GM18868 (cell line): ENCODE measurements around the gene ARHGAP25.
A peak's percentile ranks its signal among the peaks of the same experiment; 100 is the strongest.

Source experiments
- ATAC-seq: cut with Tn5 transposase; IDR thresholded peaks from one replicate; pipeline ENCODE4 v1.9.1; 2021; ENCODE audit warnings: mild to moderate bottlenecking, moderate library complexity; ENCODE audit not compliant: unreplicated experiment

The ARHGAP25 gene

DNA sequence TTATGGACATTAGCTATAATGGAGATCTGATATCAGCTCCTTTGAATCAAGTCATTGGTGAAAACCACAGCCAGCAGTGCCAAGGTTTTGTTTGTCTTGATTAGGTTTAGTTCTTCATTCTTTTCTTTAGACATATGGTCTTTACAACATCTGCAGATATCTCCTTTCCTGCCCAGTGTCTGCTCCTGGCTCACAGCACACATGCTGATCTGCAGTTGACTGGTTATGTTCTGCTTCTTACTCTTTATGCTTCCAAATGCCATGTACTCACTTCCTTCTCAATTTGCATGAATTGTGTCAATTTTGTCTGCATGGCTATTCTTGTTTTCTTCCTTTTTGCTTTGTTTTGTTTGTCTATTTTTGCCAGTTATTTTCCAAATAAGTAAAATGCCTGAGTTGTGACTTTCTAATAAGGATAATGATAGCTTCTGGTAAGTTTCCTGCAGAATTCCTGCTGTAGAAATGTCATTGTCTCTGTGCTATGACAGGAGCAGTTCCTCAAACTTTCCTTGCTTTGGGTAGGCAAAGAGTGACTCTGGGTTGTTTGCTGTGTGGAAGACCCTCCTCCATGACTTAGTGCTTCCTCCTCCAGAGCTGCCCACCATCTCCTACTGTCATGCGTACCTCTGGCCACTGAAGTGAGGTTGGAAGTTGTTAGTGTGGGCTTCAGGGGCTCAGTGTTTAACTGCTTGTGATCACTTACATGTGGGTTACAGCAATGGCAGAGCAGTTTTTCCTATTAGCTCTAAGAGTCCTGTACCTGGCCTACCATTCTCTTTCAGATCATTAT lies 8.2 kb downstream of the ARHGAP25 start:
- ATAC-seq = no peak

DNA sequence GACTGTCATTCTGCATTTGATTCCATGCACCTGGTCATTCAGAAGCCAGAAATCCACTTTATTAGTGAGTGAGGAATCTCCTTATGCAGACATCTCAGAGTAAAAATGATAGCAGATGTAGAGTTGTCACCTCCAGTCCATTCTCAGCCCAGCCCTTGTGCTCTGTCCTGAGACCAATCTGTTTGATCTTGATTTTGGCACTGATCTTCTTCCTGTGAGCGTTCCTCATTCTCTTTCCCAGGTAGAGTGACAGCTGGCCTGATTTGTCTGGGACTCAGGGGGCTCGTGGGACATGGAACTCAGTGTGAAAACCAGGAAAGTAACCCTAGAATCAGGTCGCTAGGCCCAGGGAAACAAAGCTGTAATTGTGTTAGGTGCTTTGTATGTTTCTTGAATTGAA lies 8.9 kb downstream of the ARHGAP25 start:
- ATAC-seq = no peak

DNA sequence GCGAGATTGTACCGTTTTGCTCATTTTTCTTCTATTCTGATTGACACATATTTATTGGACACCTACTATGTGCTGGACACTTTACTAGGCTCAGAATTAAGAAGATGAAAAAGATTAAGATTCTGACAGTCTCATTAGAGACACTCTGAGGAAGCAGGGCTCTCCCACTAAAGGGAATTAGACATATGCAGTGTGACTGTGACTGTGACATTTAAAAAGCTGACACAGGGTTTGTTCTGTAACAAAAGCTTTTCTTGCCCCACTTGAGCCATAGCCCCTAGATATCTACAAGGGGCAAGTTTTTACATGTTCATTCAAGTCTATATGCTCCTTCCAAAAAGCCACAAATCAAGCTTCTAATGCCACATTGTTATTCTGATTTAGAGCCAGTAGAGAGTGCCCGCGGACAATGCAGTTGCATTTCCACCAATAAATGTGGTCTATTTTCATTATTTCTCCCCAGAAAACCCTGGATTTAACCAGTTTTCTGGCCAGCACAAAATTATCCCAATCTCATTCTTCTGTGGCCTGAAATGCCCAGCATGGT lies 9.8 kb downstream of the ARHGAP25 start:
- ATAC-seq = no peak

DNA sequence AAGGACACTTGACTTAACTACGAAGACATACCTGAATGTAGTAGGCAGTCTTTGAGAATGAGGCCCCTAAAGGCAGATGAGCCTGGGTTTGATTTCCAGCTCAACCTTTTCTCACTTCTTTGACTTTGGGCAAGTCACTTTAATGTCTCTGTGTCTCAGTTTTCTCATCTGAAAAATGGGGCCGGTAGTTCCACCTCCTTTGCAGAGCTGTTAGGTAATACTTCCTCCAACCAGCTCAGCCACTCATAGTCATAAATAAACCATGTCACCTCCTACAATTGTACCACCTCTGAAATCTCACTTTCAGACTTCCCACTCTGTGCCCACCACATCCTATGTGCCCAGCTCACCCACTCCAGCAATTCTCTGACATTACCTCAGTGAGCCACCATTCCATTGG lies 10.4 kb downstream of the ARHGAP25 start:
- ATAC-seq = no peak

DNA sequence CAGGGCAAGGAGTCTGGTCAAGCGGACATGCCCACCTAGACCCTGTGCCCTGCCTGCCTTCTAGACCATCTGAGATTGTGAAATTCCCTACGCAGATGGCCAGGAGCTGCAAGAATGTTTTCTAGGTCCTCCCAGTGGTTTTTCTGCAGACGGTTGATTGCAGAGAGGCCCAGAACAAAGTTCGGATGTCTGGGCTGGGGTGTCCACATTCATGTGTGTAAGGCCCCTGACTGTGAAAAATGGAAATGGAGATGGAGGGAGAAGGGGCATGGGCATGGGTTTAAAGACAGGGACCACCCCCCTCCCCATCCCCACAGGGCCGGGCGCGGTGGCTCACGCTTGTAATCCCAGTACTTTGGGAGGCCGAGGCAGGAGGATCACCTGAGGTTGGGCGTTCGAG lies 11.8 kb downstream of the ARHGAP25 start:
- ATAC-seq = no peak

DNA sequence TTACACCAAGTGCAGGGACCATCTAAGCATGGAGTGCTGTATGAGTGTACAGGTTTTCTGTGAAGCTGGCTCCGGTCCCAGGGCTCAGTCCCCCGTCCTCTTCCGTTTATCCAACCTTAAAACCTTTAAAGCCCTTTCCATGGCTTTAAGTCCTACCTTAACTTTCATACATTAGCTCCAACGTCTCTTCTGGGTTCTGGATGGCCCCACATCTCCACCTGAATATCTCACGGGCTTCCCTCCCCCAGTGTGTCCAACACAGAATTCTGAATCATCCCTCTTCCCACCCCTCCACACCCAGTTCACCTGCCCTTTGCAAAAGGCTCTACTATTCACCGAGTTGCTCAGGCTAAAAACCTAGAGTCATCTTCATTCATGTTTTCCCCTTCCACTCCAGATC lies 12.8 kb downstream of the ARHGAP25 start:
- no peak for ATAC-seq

DNA sequence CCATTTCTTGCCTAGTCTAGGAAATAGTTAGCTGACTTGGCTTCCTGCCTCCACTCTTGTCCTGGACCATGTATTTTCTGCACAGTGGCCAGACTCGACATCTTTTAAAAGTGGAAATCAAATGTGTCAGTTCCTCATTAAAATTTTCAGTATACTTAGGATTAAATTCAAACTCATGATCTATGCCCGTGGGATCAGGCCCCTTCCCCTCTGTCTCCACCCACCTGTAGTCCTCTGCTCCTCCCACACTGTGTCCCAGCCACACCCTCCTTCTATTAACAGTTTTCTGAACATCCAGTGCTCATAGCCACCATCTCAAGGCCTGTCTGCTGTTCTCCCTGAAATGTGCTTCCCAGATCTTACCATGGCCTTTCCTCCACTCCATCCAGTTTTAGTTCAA lies 13.3 kb downstream of the ARHGAP25 start:
- ATAC-seq = no peak

DNA sequence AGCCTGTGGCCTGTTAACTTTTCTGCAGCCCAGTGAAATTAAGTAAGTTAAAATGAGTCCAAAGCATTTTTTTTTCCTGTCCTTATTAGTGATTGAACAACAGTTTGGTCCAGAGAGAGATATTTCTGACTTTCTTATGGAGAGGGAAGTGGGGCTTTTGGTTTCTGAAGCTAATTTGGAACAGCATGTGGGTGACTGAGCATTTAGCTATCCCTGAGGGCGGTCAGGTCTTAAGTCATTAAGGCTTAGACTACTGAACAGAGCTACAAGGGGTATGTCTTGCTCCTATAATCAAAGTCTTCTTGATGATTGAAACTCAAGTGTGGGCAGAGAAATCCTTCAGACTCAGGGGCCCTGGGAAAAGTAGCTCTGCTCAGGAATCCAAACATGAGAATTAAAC lies 14.0 kb downstream of the ARHGAP25 start:
- ATAC-seq = no peak

DNA sequence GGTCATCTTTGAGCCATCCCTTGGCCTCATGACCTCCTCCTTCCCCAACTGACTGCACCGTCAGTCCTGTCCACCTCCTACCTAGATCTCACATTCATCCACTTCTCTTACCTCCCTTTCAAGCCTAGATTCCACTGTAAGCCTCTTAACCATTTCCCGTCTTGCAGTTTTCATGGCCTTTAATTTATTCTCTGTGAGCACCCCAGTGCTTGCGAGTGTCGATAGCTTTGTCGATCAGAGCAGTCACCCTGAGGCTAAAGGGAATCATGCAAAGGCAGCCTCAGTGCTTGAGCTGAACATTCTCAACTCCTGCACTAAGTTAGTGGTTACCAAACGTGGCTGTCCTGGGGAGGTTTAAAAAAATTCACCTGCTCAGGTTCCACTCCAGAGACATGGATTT lies 14.7 kb downstream of the ARHGAP25 start:
- no peak for ATAC-seq

DNA sequence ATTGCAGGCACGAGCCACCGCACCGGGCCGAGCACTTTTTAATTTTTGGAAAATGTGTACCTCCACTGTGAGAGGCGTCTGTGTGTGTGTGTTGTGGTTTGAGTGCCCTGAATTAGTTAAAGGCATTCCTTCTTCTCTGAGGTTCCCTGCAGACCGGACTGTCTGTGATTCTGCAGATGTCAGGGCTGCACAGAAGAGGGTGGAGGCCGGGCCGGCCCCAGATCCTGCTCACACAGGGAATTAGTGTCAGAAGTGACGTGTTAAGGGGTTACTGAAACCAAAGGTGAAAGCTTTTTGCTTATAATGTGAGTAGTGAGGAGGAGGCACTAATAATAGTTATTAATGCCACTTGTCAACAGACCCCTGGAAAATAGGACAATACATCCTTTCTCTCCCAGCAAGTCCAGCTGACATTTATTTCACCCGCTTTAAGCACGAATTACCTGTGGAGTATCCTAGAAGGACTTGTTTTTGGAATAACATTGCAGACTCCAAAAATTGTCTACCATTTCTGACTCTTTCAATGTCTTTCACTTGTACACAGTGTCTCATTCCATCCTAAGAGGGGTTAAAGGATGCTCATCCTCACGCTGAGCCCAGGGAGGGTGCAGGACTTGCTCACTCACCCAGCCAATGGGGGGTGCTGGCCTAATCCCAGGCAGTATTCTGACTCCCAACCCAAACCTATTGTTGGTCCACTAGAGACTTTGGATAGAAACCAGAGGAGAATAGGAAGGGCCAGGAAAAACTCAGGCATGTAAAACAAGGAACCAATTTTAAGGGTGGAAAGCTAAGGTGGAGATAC lies 16.2 kb downstream of the ARHGAP25 start:
- no peak for ATAC-seq

DNA sequence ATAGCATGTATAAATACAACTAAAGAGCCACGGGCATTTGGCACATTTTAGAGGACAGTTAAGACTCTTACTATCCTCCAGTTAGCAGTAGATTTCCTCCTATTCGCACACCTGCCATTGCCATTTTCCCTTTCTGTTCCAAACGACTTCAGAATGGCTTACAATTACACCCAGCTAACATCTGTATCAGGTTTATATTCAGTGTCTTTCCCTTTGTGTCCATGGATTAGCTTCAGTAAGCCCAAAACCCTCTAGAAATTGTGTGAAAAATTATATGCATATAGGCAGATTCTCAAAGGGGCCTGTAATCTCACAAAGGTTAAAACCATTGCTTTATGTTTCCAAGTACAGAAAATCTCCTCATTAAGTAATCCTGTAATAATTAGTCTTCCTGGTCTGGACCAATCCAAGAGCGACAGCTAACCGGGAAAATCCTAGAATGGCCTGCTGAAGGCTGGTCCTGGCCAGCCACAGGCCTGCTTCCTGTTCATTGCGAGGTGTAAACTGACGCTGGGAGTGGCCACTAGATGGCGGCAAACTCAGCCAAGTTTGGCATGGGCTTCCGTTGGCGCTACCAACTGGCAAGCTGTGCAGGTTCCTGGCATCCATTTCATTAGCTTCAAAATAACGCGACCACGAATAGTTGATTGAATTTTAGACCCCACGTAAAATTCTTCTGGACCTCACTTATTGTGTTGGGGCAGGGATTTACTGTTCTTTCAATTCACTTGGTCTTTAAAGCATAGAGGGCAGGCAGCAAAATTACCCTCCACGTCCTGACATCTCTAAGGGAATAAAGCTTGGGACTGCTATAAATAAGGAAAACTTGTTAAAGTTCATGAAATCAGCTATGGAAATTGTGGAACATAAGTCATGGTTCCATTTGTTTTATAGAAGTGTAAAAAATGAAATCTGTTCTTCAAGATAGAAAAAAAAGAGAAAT lies 17.1 kb downstream of the ARHGAP25 start:
- ATAC-seq = peak; percentile 82

DNA sequence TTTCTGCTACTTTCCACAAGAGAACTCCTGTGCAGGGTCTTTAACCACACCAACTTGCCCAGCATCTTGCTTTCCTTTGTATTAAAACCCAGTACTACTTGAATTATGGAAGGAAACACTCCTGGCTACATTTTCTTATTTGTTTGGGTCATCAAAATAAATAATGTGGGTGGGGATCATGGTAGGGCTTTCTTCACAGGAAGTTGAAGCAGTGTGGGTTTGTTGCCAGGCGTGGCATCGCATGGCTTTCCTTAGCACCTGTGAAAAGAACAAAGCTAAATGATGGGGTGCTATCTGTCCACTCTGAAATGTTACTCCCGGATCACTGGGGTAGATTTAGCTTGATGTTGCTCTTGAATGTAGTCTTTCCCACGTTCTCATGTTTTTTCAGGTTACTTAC lies 18.7 kb downstream of the ARHGAP25 start:
- ATAC-seq = no peak

DNA sequence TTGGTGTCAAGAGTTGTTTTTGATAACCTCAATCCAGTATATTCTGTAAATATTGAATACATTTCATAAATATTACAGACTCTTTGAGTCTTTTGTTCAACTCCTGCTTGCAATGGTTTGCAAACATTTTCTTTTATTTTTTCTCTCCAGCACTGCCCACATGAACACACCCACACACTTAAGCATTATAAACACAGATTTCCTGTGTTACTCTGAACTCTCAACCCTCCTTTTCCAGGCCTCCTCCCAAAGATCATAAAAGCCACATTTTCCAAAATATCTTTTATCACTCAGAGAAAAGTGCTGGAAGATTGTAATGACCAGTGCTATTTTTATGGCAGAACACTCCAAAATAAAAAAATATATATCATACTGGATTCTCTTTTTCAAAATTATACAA lies 20.5 kb downstream of the ARHGAP25 start:
- ATAC-seq = no peak

DNA sequence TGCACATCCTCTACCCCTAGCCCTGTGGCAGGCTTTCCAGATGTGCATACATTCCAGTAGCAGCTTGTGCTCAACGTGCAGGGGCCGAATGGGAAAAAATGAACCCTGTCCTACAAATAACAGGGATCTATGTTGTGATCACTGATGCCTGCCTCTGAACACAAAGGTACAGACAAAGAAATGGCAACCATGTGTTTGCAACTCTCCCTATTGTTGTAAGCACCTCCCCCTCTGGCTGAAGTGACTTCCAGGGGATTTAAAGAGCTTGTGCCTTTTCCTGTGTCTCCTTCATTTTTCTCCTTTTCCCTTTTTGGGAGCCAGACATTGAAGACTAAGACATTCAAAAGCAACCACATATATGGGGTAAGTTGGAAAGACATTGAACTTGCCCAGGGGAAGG lies 21.6 kb downstream of the ARHGAP25 start:
- ATAC-seq = no peak

DNA sequence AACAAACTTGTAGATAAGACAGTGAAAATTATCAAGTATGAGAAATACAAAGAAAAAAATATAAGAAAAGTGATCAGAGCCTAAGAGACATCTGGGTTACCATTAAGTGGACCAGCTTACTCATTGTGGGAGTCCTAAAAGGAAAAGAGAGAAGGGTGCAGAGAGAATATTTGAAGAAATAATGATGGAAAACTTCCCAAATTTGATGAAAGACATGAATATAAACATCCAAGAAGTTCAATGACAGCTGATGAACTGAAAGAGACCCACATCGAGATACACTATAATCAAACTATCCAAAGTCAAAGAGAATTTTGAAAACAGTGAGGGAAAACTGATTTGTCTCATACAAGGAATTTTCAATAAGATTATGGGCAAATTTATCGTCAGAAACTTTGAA lies 22.5 kb downstream of the ARHGAP25 start:
- no peak for ATAC-seq

DNA sequence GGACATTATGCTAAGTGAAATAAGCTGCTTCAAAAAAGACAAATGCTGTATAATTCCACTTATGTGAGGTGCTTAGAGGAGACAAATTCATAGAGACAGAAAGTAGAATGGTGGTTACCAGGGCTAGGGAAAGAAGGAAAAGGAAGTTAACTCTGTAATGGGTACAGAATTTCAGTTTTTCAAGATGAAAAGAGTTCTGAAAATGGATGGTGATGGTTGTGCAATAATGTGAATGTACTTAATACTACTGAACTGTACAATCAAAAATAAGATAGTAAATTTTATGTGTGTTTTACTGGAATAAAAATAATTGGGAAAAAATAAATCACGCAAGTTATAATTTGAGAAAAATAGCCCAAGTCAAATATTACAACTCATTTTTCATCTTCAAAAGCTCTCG lies 27.5 kb downstream of the ARHGAP25 start:
- no peak for ATAC-seq

DNA sequence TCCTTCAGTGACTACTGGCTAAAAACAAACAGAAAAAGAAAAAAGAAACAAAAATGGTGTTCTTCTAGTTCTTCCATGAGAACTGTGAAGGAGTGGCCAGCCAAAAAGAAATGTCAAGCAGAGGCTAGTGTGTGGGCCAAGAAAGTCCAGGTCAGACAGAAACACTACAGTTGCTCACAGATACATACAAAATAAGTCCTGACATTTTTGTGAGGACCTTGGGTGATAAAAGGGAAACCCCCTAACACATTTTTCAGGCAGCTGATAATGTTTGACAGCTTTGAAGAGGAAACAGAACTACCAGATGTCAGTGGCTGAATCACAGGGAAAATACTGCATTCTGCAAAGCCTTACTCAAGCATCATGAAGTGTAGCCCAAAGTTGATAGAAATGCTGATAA lies 28.1 kb downstream of the ARHGAP25 start:
- ATAC-seq = peak; percentile 51

DNA sequence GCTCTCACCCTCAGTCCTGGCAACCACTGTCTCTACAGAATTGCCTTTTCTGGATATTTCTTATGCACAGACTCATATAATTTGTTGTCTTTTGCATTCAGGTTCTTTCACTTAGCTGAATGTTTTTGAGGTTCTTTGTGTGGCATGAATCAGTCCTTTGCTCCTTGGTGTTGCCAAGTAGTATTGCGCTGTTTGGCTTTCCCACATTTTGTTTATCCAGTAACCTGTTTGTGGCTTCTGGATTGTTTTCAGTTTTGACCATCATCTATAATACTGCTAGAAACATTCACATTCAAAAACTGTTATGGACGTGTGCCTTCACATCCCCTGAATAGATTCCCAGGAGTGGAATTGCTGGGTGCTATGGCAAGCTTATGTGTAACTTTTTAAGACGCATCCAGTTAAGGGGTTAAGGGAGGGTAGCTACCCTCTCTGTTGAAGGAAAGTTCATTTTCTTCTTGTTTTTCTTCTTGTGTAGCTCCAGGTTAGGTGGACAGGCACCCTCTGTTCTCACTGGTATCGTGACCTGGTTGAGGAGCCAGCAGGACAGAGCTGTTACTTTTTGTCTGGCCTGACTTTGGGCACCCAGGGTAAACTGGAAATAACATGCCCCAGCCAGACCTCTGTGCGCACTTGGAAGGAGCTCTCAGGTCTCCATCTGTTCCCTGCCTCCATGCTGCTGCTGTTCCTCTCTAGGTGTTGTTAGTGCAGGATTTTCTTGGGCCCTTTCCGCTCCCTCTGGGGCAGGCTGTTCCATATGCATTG lies 29.6 kb downstream of the ARHGAP25 start:
- ATAC-seq = no peak

DNA sequence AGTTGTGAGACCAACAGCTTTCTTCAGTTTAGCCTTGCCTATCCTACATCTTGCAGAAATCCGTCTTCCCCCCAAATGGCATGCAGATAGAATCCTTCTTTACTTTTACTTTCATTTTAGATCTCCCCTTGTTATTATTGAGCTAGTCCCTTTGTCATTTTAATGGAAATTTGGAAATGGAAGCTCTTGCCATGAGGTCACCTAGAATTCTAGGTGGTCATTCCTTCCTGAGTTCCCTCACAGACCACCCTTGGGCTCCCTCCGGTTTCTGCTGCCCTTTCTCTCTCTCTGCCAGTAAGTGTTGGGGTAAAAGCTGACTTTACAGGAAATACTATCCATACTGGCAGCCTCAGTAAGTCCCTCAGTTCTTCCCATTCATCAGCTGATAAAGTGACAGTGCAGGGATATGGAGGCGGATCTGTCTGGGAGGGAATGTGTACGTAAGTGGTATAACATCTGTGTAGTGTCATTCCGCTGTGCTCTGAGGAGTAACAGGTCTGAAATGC lies 30.2 kb downstream of the ARHGAP25 start:
- no peak for ATAC-seq

DNA sequence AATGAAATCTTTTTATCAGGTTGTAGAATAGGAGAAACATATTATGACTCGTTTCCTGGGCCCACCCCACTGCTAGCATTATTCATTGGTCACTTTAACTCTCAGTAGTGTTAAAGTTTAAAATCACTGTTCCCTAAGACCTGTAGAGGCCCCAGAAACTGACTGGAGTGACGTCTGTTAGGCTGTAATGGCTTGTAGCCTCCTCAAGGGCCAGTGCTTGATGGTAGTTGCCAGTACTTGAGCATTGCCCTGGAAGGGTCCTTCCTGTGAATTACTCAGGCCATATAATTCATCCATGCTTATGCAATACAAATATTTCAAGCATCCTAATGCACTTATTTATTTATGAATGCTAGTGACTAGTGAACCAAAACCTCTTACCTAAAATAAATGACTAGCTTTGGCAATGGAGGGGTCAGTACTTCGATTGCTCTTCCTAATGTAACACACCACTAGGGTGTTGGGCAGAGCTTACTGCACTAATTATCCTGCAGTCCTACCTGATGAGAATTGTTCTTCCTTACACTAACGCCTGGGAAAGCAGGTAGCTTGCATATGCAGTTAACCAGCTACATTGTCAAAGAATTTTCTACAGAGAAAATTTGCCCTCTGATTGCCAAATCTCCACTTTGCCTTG lies 31.2 kb downstream of the ARHGAP25 start:
- no peak for ATAC-seq
